ENCODE results near the gene PDZD7. TPM values are rescaled to one million over a fixed set of nuclear protein-coding genes. Genes with fewer than 3 reads are reported as not detected.

The PDZD7 gene
- total and polyA plus RNA-seq, 9 of the 15 experiments (the other 6 are each of a cell fraction or from before 2014, with no cell fraction given) = 0.04 to 0.24 (median 0.08) TPM; not detected in 3

DNA sequence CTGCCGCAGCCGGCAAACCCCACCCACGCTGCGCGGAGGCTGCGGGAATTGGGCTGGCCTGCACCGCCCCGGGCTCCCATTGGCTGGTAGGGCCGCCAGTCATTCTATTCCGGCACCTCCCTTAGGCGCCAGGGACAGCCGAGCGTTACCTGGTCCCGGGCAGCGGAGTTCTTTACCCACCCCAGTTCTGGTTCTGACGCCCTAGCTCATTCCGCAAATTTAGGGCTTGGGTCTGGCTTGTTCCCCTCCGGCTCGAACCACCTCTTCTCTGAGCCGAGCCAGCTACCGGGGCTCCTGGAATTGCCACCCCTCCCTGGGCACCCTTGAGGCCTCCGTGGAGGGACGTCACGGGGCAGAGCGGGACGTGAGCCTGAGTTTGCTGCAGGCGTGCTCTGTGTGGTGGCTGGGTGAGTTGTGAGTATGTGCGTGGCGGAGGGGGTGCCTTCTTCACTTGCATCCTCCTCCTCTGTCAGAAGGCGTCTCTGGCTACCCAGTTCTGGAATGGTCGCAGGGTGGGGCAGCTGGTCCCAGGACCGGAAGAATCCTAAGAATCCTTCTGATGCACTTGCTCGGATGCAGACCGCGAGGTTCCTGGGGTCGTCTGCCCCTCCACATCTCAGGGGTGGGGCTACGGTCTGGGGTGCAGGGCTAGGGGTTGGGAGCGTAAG lies at the start of gene PDZD7, which contains the start of gene SFXN3 (continued):
- TF ChIP-seq ZNF232 (CRISPR knock-in tag; IDR thresholded peaks at IDR 0.05) (no peak), STAG1 (CRISPR knock-in tag; IDR thresholded peaks at IDR 0.05; ENCODE audit: borderline replicate concordance) (no peak), U2AF1 (optimal IDR thresholded peaks at IDR 0.05; ENCODE audit: low read depth, low read length) (no peak), HMGN3 (IDR thresholded peaks at IDR 0.05; ENCODE audit: borderline replicate concordance, extremely low read depth, insufficient read length, low read depth, low read length) (peak; percentile 19), ZZZ3 (IDR thresholded peaks at IDR 0.05) (no peak), ZNF507 (tag; conservative IDR thresholded peaks at IDR 0.05) (no peak), RBM25 (IDR thresholded peaks at IDR 0.05; ENCODE audit: low read depth, low read length, severe bottlenecking) (peak; percentile 98), CEBPB (tag; IDR thresholded peaks at IDR 0.05) (no peak), POLR2B (IDR thresholded peaks at IDR 0.05; ENCODE audit: low read depth, partially characterized antibody) (no peak), BCOR (IDR thresholded peaks at IDR 0.05) (no peak), MEF2D (tag; conservative IDR thresholded peaks at IDR 0.05; ENCODE audit: low read depth) (no peak), ZBTB7A (IDR thresholded peaks at IDR 0.05; ENCODE audit: borderline replicate concordance, control insufficient read depth, low read depth, low read length) (no peak), SMARCE1 (IDR thresholded peaks at IDR 0.05) (no peak), FOS (IDR thresholded peaks at IDR 0.05; ENCODE audit: extremely low read depth, insufficient read length) (peak; percentile 88), SIN3B (IDR thresholded peaks at IDR 0.05; ENCODE audit: low read depth) (no peak)
- TF ChIP-seq, protein P1, sequence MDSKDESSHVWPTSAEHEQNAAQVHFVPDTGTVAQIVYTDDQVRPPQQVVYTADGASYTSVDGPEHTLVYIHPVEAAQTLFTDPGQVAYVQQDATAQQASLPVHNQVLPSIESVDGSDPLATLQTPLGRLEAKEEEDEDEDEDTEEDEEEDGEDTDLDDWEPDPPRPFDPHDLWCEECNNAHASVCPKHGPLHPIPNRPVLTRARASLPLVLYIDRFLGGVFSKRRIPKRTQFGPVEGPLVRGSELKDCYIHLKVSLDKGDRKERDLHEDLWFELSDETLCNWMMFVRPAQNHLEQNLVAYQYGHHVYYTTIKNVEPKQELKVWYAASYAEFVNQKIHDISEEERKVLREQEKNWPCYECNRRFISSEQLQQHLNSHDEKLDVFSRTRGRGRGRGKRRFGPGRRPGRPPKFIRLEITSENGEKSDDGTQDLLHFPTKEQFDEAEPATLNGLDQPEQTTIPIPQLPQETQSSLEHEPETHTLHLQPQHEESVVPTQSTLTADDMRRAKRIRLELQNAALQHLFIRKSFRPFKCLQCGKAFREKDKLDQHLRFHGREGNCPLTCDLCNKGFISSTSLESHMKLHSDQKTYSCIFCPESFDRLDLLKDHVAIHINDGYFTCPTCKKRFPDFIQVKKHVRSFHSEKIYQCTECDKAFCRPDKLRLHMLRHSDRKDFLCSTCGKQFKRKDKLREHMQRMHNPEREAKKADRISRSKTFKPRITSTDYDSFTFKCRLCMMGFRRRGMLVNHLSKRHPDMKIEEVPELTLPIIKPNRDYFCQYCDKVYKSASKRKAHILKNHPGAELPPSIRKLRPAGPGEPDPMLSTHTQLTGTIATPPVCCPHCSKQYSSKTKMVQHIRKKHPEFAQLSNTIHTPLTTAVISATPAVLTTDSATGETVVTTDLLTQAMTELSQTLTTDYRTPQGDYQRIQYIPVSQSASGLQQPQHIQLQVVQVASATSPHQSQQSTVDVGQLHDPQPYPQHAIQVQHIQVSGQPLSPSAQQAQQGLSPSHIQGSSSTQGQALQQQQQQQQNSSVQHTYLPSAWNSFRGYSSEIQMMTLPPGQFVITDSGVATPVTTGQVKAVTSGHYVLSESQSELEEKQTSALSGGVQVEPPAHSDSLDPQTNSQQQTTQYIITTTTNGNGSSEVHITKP (IDR thresholded peaks at IDR 0.05; ENCODE audit: partially characterized antibody) = peak; percentile 39
- TF ChIP-seq, protein P2, sequence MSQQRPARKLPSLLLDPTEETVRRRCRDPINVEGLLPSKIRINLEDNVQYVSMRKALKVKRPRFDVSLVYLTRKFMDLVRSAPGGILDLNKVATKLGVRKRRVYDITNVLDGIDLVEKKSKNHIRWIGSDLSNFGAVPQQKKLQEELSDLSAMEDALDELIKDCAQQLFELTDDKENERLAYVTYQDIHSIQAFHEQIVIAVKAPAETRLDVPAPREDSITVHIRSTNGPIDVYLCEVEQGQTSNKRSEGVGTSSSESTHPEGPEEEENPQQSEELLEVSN (IDR thresholded peaks at IDR 0.05; ENCODE audit: borderline replicate concordance in 1 of 2, extremely low read depth in 1 of 2, insufficient read depth in 1 of 2, insufficient read length in 1 of 2, low read depth in 1 of 2, low read length in 1 of 2, poor library complexity in 1 of 2, severe bottlenecking in 1 of 2) = peak in 1 of 2 experiments; percentile 10
